ENCODE data around the gene WDR83. TPM values are rescaled to one million over a fixed set of nuclear protein-coding genes. Genes with fewer than 3 reads are reported as not detected.
A peak's percentile ranks its signal among the peaks of the same experiment; 100 is the strongest.
"Not testable (repeated sequence)": the region's sequence is repeated elsewhere in the genome, so short reads cannot be mapped to it uniquely, and the experiment has no call there.

Gene WDR83
- total RNA-seq, 2 experiments from 2014 or later: 14.4 to 19.6 TPM

DNA sequence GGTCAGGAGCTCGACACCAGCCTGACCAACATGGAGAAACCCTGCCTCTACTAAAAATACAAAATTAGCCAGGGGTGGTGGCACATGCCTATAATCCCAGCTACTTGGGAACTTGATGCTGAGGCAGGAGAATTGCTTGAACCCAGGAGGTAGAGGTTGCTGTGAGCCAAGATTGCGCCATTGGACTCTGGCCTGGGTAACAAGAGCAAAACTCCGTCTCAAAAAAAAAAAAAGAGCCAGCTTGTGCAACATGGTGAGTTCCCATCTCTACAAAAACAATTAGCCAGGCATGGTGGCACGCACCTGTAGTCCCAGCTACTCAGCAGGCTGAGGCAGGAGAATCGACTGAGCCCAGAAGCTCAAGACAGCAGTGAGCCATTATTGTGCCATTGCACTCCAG is 11.4 kb downstream of the WDR83 start:
- not testable (repeated sequence) for DNase-seq, H3K9me3 Mint-ChIP-seq, H3K27ac Mint-ChIP-seq, H3K27me3 Mint-ChIP-seq, H3K4me3 Mint-ChIP-seq
- ChIA-PET POLR2A (interaction anchor here (0.8 kb wide), 1 partner anchor 9 kb away, joined by 8 read pairs; a partner anchor contains a TSS), CTCF (interaction anchor here (0.6 to 3.9 kb wide), 10 partner anchors 8 to 288 kb away, joined by 3 to 23 read pairs (median 3); partner anchors contain the start of gene FBXW9)
- Mint-ChIP-seq H3K36me3 (ENCODE audit: low read depth) (peaks cover 35% of the 10 kb centered on the region), H3K4me1 (peaks cover 26% of the 10 kb centered on the region)

DNA sequence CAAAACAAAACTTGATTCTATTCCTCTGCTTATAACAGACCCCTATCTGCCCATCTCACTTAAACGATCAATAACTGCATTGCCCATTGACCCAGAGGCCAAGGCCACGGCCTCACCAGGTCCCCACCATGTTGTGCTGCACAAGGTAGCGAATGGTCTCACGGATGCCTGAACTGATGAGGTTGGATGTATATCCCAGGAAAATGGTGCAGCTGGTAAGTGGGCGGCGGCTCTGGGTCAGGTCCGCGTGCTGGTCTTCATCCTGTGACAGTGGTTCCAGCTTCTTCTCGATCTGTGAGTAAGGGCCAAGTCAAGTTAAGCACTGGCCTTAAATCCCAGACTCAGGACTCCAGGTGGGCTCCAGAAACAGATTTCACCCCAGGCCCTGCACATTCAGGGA is 13.4 kb downstream of the WDR83 start:
- peaks cover 26% of the 10 kb centered on the region for H3K36me3 Mint-ChIP-seq (ENCODE audit: low read depth)
- H3K27me3 Mint-ChIP-seq: no peaks in the 10 kb centered on the region
- POLR2A ChIA-PET: no interaction called here
- CTCF ChIA-PET: interaction anchor here (3.9 kb wide), 1 partner anchor 10 kb away, joined by 23 read pairs; a partner anchor contains a TSS
- H3K4me1 Mint-ChIP-seq: peaks cover 27% of the 10 kb centered on the region
- H3K9me3 Mint-ChIP-seq: no peaks in the 10 kb centered on the region
- no peak overlapping the region for H3K27ac Mint-ChIP-seq
- peak overlapping the region; percentile 93 for H3K4me3 Mint-ChIP-seq
- no peak for DNase-seq

DNA sequence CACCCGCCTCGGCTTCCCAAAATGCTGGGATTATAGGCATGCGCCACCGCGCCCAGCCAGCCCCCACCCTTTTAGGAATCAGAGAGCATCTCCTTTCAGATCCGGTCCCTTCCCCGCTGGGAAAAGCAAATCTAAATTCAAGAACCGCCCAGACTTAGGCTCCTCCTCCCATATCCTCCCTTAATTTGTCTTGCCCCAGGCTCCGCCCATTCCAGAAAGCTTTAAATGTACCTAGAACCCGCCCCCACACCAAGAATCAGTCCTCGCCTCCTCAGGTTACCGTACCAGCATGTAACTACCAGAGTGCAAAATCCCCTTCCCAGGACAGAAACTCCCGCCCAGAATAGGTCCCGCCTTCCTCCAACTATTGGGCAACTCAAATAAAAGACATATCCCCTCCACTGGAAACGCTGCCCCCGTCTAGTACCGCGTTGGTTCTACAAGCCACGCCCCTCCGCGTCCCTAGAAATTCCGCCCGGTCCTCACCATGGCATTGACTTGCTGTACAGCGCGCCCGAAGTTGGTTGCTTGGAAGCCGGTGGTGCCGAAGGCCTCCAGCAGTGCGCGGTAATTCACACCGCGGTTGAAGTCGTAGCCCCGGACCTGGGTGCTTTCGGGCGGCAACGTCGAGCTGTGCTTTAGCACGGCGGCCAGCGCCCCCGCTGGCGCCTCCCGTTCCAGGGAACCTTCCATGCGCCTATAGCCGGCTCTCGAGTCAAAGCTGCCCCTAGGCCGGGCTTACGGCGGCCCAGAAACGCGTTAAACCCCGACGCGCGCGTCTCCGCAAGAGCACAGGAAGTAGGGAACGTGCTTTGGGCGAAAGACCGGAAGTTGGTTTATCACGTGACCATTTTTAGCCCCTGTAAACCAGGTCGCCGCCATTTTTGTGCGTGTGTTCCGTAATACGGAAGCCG is 14.7 kb downstream of the WDR83 start, which contains the start of gene DHPS:
Gene DHPS (minus strand): TSS at position 807 of the 914 bp plus-strand sequence. CDS start 114 bp downstream, at position 693.
- H3K9me3 Mint-ChIP-seq: no peaks in the 10 kb centered on the region
- ChIA-PET CTCF (interaction anchor here (0.5 to 3.9 kb wide), 4 partner anchors 11 to 389 kb away, joined by 3 to 23 read pairs (median 3); a partner anchor contains a TSS), POLR2A (interaction anchor here (0.6 to 0.9 kb wide), 2 partner anchors 41 to 108 kb away, joined by 3 to 7 read pairs; no protein-coding TSS in a partner anchor)
- peaks cover 25% of the 10 kb centered on the region for H3K36me3 Mint-ChIP-seq (ENCODE audit: low read depth)
- H3K4me1 Mint-ChIP-seq: peaks cover 26% of the 10 kb centered on the region
- peak within 1 kb of the TSS; percentile 93 for H3K4me3 Mint-ChIP-seq
- H3K27me3 Mint-ChIP-seq: no peaks in the 10 kb centered on the region
- peak; percentile 97 for DNase-seq
- peak within 1 kb of the TSS; percentile 91 for H3K27ac Mint-ChIP-seq

DNA sequence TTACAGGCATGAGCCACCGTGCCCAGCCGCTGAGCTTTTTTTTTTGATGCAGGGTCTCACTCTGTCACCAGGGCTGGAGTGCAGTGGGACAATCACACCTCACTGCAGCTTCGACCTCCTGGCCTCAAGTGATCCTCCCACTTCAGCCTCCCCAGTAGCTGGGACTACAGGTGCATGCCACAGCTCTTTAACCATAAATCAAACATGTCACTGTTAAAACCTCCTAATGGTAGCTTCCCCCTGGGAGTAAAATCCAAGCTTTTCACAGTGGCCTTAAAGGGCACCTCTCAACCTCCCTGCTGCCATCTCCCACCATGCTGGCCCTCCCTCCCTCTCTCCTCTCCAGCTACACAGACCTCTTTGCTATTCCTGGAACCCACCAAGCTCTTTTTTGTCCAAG is 19.2 kb downstream of the WDR83 start:
- Mint-ChIP-seq H3K27ac (no peak overlapping the region), H3K27me3 (no peaks in the 10 kb centered on the region)

DNA sequence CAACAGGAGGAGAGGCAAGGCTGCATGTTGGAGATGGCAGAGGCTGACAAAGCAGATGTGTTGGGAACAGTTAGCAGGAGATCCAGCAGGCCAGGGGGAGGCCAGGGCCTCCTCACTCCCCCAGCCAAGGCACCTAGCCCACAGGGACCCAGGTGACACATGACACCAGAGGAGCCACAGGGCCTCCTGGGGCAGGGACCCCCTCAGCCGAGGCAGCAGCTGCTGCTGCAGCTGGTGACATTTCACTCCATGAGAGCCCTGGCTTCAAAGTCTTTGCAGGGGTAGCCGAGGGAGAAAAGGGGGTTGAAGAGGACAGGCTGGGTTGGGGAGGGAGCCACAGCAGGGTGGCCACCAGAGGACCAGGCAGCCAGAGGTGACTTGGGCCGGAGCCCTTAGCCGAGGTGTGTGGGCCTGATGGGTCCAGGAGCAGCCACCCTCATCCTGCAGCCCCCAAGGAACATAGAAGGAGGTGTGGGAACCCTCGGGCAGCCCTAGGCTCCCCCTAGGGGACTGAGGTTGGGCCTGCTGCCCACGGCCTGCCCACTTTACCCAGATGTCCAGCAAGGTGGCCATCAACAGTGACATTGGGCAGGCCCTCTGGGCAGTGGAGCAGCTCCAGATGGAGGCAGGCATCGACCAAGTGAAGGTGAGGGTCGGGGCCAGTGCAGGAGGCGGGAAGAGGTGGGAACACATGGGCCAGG is 21.0 kb downstream of the WDR83 start, which contains the start of gene GNG14:
Gene GNG14 (plus strand): TSS at position 503 of the 701 bp plus-strand sequence. CDS start 51 bp downstream, at position 554.
- Mint-ChIP-seq H3K9me3 (no peaks in the 10 kb centered on the region), H3K4me3 (no peak within 1 kb of the TSS), H3K27me3 (no peaks in the 10 kb centered on the region), H3K4me1 (peaks cover 2% of the 10 kb centered on the region), H3K36me3 (ENCODE audit: low read depth) (no peaks in the 10 kb centered on the region), H3K27ac (no peak within 1 kb of the TSS)
- POLR2A ChIA-PET: no interaction called here
- no peak for DNase-seq
- CTCF ChIA-PET: interaction anchor here (0.6 to 2.2 kb wide), 2 partner anchors 8 to 585 kb away, joined by 7 read pairs; no protein-coding TSS in a partner anchor

More for the DNA sequence above, 19.2 kb downstream of the WDR83 start:
- DNase-seq: no peak
- H3K4me3 Mint-ChIP-seq: no peak overlapping the region
- peaks cover 4% of the 10 kb centered on the region for H3K36me3 Mint-ChIP-seq (ENCODE audit: low read depth)
- peaks cover 6% of the 10 kb centered on the region for H3K4me1 Mint-ChIP-seq
- POLR2A ChIA-PET: no interaction called here
- CTCF ChIA-PET: interaction anchor here (0.6 to 2.2 kb wide), 4 partner anchors 9 to 132 kb away, joined by 3 to 7 read pairs (median 3); no protein-coding TSS in a partner anchor
- H3K9me3 Mint-ChIP-seq: no peaks in the 10 kb centered on the region

DNA sequence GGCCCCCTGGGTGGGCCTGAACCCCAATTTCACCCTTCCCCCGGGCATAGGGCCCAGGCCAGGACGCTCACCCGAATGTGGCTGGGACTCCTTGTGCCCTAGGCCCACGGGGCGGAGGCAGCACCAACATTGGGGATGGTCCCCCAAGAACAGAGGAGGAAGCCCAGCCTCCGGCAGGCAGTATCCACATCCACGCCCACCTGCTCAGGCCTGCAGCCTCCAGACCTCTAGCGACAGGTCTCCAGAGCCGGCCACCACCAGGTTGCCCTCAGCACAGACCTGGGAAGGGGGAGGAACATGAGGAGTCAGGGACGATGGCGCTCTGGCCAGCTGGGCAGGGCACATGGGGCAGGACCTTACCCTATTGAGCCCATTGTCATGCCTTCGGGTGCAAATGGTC is 22.4 kb downstream of the WDR83 start:
- H3K9me3 Mint-ChIP-seq: no peaks in the 10 kb centered on the region
- H3K36me3 Mint-ChIP-seq (ENCODE audit: low read depth): no peaks in the 10 kb centered on the region
- H3K27ac Mint-ChIP-seq: no peak overlapping the region
- H3K4me1 Mint-ChIP-seq: no peaks in the 10 kb centered on the region
- POLR2A ChIA-PET: no interaction called here
- CTCF ChIA-PET: no interaction called here
- no peaks in the 10 kb centered on the region for H3K27me3 Mint-ChIP-seq
- no peak for DNase-seq
- no peak overlapping the region for H3K4me3 Mint-ChIP-seq

DNA sequence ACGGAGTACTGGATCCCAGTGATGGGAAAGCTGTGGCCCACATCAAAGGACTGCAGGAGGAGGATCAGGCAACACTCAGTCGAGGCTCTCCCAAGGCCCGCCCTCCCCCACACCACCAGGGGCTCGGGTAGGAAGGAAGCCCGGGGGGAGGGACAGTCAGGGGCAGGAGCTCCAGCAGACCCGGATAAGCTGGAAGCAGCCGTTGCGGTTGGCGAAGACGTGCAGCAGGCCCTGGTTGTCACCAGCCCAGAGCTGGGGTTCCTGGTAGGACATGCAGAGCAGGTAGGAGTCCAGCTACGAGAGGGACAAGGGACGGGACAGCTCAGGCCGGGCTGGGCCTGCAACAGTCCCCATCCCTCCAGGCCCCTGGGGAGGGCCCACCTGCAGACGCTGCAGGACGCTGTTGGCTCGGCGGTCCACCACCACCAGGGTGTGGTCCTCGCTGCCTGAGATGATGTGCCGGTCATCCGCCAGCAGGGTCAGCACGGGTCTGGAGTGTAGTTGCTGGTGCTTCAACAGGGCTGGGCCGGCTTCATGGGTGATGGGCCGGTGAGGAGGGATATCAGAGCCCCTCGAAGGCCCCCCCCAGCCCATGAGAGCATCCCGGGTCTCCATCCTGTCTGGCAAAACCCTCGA is 23.1 kb downstream of the WDR83 start:
- Mint-ChIP-seq H3K4me1 (peaks cover 5% of the 10 kb centered on the region), H3K36me3 (ENCODE audit: low read depth) (no peaks in the 10 kb centered on the region), H3K4me3 (no peak overlapping the region), H3K9me3 (no peaks in the 10 kb centered on the region), H3K27me3 (no peaks in the 10 kb centered on the region), H3K27ac (no peak overlapping the region)
- ChIA-PET CTCF (interaction anchor here (0.7 kb wide), 1 partner anchor 11 kb away, joined by 3 read pairs; no protein-coding TSS in a partner anchor), POLR2A (no interaction called here)
- DNase-seq: no peak

DNA sequence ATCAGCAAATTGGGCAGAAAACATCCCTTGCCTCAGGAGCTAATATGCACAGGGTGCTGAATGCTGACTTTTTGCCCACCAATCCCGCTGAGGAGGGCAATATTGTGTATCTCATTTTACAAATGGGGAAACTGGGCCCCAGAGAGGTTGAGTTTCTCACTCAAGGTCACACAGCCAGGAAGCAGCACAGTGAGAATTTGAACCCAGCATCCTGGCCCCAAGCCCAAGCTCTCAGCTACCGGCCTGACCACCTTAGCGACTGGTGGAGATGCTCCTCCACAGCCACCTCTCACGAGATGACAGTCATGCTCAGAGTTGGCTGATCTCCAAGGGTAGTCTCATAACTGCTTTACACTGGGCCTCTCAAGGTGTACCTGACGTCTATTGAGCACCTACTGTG is 26.4 kb downstream of the WDR83 start:
- Mint-ChIP-seq H3K27ac (no peak overlapping the region), H3K27me3 (no peaks in the 10 kb centered on the region), H3K4me3 (no peak overlapping the region), H3K4me1 (peaks cover 20% of the 10 kb centered on the region), H3K36me3 (ENCODE audit: low read depth) (peaks cover 2% of the 10 kb centered on the region), H3K9me3 (no peaks in the 10 kb centered on the region)
- DNase-seq: no peak
- CTCF ChIA-PET: interaction anchor here (0.6 kb wide), 2 partner anchors 27 to 34 kb away, joined by 3 read pairs; no protein-coding TSS in a partner anchor
- POLR2A ChIA-PET: no interaction called here

DNA sequence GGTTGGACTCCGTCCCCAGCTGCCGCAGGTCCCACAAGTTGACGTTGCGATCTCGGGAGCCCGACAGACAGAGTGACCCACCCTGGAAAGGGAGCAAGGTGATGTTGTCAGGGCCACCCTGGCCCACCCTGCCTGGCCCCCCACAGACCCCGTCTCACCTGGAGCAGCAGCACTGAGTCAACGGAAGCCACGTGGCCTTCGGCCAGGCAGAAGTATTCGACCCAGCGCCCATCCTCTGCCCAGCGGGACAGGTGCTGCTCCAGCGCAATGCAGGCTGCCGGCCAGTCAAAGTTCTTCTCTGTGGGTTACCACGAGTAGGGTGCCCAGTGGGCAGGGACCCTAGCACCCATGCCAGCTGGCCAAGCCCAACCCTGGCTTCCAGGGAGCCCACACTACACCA is 28.0 kb downstream of the WDR83 start:
- H3K9me3 Mint-ChIP-seq: no peaks in the 10 kb centered on the region
- H3K27ac Mint-ChIP-seq: no peak overlapping the region
- POLR2A ChIA-PET: no interaction called here
- peak overlapping the region; percentile 92 for H3K4me3 Mint-ChIP-seq
- peaks cover 7% of the 10 kb centered on the region for H3K36me3 Mint-ChIP-seq (ENCODE audit: low read depth)
- no peak for DNase-seq
- H3K27me3 Mint-ChIP-seq: no peaks in the 10 kb centered on the region
- H3K4me1 Mint-ChIP-seq: peaks cover 24% of the 10 kb centered on the region
- CTCF ChIA-PET: interaction anchor here (0.7 to 2.4 kb wide), 2 partner anchors 8 to 97 kb away, joined by 4 to 7 read pairs; partner anchors contain the start of gene JUNB

DNA sequence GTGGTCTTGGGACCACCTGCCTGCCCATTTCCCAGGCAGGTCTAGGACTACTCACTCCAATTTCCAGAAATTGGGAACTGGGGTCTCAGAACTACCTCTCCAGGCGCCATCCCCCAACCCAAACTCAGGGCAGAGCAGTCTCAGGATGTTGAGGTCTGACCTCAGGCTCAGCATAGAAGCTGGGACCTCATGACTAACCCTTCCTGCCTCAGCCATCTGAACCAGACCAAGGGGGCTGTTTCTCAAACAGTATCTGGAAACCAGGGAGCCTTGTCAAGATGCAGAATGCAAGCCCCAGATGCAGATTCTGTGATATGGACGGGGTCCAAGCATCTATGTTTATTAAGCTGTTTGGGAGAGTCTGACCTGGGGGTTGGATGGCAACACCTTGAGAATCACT is 28.5 kb downstream of the WDR83 start:
- ChIA-PET CTCF (interaction anchor here (2.4 kb wide), 1 partner anchor 9 kb away, joined by 7 read pairs; no protein-coding TSS in a partner anchor), POLR2A (no interaction called here)
- no peak for DNase-seq
- peaks cover 24% of the 10 kb centered on the region for H3K4me1 Mint-ChIP-seq
- no peak overlapping the region for H3K27ac Mint-ChIP-seq
- H3K36me3 Mint-ChIP-seq (ENCODE audit: low read depth): peaks cover 7% of the 10 kb centered on the region
- H3K4me3 Mint-ChIP-seq: peak overlapping the region; percentile 92
- no peaks in the 10 kb centered on the region for H3K27me3 Mint-ChIP-seq
- no peaks in the 10 kb centered on the region for H3K9me3 Mint-ChIP-seq

DNA sequence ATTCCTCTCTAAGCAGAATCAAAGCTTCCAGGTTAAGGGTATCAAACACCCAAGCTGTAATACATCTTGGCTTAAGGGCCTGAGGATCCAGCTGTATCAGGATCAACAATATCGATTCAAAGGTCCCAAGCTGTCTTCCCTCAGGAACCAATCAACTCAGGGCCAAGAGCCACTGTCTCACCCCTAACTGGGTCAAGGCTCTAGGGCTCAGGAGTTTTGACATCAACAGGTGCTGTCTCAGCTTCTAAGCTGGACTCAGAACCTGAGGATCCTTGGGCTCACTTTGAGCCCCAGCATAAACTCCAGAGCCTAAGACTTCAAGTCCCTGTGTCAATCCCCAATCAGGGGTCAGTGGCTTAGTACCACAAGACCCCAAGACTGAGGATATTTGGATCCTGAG is 28.9 kb downstream of the WDR83 start:
- Mint-ChIP-seq H3K9me3 (no peaks in the 10 kb centered on the region), H3K27ac (no peak overlapping the region), H3K36me3 (ENCODE audit: low read depth) (peaks cover 7% of the 10 kb centered on the region), H3K4me1 (peaks cover 24% of the 10 kb centered on the region), H3K27me3 (no peaks in the 10 kb centered on the region), H3K4me3 (peak overlapping the region; percentile 92)
- ChIA-PET CTCF (interaction anchor here (2.4 kb wide), 1 partner anchor 9 kb away, joined by 7 read pairs; no protein-coding TSS in a partner anchor), POLR2A (no interaction called here)
- no peak for DNase-seq

DNA sequence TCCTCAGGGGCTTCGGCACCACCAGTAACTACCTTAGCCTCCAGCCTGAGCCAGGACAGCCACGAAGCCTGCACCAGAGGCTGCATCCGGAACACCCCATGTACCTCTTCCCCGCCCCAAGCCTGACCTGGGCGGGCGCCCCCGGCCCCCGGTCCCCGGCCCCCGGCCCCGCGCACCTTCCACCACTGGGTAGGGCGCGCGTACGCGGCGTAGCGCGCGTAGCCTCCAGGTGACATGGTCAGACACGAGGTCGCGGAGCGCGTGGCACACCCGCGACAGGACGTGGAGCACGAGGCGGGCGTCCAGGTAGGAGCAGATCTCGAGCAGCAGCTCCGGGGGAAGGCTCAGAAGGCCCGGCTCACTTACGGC is 29.4 kb downstream of the WDR83 start:
- Mint-ChIP-seq H3K27me3 (no peaks in the 10 kb centered on the region), H3K4me1 (peaks cover 24% of the 10 kb centered on the region), H3K27ac (peak overlapping the region; percentile 97), H3K36me3 (ENCODE audit: low read depth) (peaks cover 8% of the 10 kb centered on the region), H3K4me3 (peak overlapping the region; percentile 92), H3K9me3 (no peaks in the 10 kb centered on the region)
- ChIA-PET POLR2A (no interaction called here), CTCF (interaction anchor here (1.2 to 2.4 kb wide), 4 partner anchors 9 to 87 kb away, joined by 4 to 7 read pairs (median 4); no protein-coding TSS in a partner anchor)
- peak; percentile 26 for DNase-seq

Data from activated CD4-positive, alpha-beta T cell treated with anti-CD3 and anti-CD28 coated beads, Interleukin-2, amount 10 ng/mL, durations not matched to agents 7 days and 5 days (primary cell).